Suppressor macrophage (primary cell): ENCODE results near the gene TRNP1.
"Not testable (repeated sequence)": the region's sequence is repeated elsewhere in the genome, so short reads cannot be mapped to it uniquely, and the experiment has no call there.

Experiments
- DNase-seq, 4 experiments: peaks; one replicate each; pipeline ENCODE4 v3.0.0-alpha.2; 2020 to 2022
- total RNA-seq, 17 experiments: gene quantifications; one replicate each; lab custom pipeline; 2026; ENCODE audit warnings: mixed read lengths in 6 of 17, inconsistent platforms in 3 of 17; lab: John Stamatoyannopoulos, UW

Gene TRNP1, protein sequence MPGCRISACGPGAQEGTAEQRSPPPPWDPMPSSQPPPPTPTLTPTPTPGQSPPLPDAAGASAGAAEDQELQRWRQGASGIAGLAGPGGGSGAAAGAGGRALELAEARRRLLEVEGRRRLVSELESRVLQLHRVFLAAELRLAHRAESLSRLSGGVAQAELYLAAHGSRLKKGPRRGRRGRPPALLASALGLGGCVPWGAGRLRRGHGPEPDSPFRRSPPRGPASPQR
- 0.11 to 6.6 (median 1.0) reads per million in 17 experiments for total RNA-seq

- peak; percentile 43 to 75 (median 56) for DNase-seq
These were observed at the start of gene TRNP1 for GRCh38 chr1:26993237-26994019. TRNP1 (plus strand) TSS chr1:26993692; CDS start chr1:26993787, 95 bp downstream.

DNA sequence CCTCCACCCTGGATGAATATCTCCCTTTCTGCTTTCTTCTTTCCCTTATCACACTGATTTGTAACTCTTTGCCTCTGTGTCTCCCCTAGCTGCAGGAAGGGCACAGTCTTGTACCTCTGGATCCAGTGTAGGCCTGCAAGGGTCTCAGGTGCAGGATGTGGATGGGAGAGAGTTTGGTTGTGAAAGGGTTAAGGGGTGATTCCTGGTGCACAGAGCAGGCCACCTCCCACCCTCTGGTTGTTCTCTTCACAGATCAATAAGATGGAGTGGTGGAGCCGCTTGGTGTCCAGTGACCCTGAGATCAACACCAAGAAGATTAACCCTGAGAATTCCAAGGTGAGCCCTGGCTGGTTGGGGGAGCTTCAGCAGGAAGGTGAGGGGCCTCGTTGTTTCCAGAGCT lies 48.4 kb upstream of the TRNP1 start:
- no peak for DNase-seq

- no peak for DNase-seq
These were observed 47.8 kb upstream of the TRNP1 start for GRCh38 chr1:26945728-26946127.

GRCh38 chr1:26946270-26946669 lies 47.2 kb upstream of the TRNP1 start:
- no peak for DNase-seq

GRCh38 chr1:26948725-26949057 lies 44.8 kb upstream of the TRNP1 start:
- not testable (repeated sequence) for DNase-seq

- no peak for DNase-seq
These were observed 44.1 kb upstream of the TRNP1 start for GRCh38 chr1:26949266-26949925.

DNA sequence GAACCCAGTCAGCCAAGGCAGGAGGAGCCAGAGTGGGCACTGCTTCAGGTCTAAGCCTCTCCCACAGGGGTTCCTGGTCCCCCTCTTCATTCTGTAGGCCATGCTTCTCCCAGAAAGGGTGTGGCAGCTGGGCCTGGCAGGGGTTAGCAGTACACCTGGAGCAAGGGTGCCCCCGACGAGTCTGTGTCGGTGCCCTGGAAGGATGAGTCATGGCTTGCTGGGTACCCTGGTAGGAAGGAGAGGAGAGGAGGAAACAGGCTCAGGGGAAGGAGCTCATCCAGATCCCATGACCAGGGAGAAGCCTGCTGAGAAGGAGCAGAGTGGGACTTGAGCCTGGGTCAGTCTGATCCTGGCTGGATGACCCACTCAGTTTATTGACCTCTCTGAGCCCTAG lies 43.6 kb upstream of the TRNP1 start:
- peak in 1 of 4 experiments; percentile 14 for DNase-seq

- peak in 1 of 4 experiments; percentile 20 for DNase-seq
These were observed 42.9 kb upstream of the TRNP1 start for GRCh38 chr1:26950602-26951001.

DNA sequence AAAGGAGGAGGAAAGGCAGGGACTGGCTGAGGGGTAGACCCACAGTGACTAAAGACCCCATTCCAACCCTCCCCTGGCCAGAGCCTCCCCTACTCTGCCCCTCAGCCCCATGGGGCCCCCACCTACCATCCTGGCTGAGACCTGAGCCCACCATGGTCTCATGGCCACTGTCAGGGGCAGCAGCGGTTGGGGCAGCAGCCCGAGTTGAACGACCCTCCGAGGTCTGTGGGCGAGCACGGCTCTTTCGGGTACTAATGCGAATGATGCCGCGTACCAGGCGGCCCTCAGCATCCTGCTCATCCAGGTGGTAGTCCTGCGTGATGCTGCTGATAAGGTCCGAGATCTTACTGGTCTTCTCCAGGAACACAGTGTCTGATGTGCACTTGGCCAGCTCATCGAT lies 42.3 kb upstream of the TRNP1 start:
- DNase-seq: no peak

DNA sequence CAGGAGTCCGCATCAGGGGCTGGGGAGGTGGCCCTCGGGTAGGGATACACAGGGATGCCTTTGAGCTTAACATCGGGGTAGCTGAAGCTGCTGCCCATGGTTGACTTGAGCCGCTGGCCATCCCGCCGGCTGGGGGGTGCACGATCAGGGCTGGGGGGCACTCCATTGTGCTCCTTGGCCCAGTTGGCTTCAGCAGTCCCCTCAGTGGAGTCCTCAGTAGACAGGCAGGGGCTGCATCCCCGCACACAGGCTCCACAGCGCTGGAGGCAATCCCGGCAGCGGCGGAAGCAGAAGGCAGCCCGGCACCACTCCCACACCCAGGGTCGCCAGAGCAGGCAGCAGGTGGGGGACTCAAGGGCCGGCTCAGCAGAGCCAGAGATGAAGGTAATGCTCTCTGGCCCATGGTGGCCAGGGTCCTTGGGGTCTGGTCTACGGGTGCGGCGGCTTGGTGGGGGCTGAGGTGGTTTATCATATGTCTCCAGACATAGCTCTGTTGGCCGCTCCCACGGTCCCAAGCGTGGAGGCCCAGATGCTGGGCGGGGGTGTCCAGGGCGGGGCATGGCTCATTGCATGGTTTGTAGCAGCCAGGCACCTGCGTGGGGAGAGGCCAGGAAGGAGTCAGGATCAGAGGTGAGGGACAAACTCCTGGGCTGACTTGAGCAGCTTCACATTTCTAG lies 41.5 kb upstream of the TRNP1 start:
- no peak for DNase-seq

- DNase-seq: no peak
These were observed 40.1 kb upstream of the TRNP1 start for GRCh38 chr1:26953374-26953773.

DNA sequence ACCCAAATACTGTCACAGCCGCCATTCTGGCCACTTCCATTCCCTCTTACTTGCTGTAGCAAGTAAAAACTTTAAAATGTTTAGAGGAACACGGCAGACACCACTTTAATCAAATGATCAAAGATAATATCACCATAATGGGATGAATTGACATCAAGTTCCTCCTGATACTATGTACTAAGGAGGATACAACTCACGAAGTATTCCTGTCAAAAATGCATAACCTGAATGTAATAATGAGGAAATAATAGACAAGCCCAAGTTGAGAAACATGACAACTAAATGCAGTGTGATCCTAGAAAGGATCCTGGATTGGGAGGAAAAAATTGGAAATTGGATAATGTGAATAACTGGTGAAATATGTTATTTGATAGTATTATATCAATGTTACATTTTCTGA lies 37.2 kb upstream of the TRNP1 start:
- no peak for DNase-seq

DNA sequence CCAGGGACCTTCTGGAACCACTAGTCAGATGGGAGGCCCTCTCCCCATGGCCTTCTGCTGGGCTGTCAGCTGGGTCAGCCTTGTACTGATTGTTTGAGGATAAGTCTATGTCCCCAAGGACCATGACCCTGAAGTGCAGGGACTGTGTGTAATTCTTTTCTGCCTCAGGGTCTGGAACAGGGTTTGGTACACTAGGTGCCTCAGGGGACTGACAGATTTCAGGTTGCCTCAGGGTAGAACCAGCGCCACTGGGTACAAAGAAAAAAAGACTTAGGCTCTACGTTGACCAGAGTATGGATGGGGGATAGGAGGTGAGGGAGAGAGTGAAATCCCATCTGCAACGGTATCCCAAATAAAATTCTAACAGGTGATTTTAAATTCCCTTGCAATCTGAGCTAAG lies 36.2 kb upstream of the TRNP1 start:
- DNase-seq: no peak

- no peak for DNase-seq
These were observed 34.2 kb upstream of the TRNP1 start for GRCh38 chr1:26959270-26959669.

- peak in 1 of 4 experiments; percentile 32 for DNase-seq
These were observed 33.5 kb upstream of the TRNP1 start, which contains the start of gene KDF1 for GRCh38 chr1:26959722-26960624. KDF1 (minus strand) TSS chr1:26960468; CDS start chr1:26952380, 8,088 bp downstream.

- no peak for DNase-seq
These were observed 32.9 kb upstream of the TRNP1 start for GRCh38 chr1:26960625-26960966.

DNA sequence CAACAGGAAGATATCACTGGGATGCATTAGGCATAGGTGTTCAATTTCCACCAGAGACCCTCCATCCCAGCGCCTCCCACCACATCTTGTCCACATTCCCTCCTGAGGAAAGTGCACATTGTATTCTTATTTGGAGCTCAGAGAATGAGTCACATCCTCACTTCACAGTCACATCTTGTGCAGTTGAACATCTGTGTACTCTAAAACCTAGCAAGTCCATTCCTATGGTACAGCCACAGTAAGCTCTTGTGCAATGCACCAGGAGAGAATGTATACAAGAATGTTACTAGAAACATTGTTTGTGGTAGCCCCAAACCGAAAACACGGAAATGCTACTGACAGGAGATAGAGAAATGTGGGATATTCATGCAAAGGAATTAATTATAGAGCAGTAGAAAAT lies 31.7 kb upstream of the TRNP1 start:
- no peak for DNase-seq

DNA sequence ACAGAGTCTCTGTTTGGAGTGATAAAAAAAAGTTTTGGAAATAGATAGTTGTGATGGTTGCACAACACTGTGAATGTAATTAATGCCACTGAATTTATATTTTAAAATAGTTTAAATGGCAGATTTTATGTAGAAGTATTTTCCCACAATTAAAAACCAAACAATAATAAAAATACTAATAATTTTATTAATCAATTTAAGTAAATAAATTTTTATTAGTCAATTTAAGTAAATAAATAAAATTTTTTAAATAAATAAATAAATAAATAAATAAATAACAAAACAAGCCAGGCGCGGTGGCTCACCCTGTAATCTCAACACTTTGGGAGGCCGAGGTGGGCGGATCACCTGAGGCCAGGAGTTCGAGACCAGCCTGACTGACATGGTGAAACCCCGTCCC lies 28.3 kb upstream of the TRNP1 start:
- no peak for DNase-seq

DNA sequence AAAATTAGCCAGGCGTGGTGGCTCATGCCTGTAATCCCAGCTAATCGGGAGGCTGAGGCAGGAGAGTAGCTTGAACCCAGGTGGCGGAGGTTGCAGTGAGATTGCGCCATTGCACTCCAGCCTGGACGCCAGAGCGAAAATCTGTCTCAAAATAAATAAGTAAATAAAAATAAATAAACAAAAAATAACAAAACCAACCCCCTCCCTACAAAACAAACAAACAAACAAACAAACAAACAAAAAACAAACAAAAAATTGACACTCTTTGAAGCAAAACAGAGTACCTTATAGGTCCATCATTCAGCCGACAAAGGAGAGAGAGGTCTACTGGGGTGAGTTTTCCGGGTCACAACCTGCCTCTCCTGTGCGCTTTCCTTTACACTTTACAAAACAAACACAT lies 27.9 kb upstream of the TRNP1 start:
- DNase-seq: no peak

DNA sequence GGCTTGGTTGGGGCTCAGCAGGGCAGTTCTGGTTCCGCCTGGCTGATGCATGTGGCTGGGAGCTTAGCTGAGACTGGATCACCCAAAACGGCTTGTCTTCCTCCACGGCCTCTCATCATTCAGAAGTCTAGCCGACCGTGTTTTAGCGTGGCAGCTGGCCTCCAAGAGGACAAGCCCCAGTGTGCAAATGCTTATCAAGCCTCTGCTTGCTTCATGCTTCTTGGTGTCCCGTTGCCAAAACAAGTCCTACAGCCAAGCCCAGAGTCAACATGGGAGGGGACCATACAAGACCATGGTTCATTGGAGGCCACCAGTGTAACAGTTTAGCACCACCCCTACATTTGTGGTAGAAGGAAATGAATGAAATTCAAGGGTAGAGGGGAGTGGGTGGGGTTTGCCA lies 22.7 kb upstream of the TRNP1 start:
- no peak for DNase-seq

DNA sequence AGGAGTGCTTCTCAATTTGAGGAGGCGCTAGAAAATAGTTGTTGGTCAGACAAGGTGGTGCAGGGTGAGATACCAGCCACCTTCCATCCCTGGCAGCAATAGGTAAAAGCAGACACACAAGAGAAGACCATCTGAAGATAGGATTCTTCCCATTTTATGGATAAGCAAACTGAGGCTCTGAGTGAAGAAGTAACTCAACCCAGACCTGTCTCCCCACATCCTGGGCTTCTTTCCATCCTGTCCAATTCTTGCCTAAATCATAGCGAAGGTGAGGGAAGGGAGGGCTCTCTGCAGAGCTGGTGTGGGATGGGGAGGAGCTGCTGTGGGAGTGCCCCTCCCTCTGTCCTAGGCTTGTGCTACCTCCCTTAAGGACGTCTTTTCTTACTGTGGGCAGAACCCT lies 21.9 kb upstream of the TRNP1 start:
- no peak for DNase-seq

DNA sequence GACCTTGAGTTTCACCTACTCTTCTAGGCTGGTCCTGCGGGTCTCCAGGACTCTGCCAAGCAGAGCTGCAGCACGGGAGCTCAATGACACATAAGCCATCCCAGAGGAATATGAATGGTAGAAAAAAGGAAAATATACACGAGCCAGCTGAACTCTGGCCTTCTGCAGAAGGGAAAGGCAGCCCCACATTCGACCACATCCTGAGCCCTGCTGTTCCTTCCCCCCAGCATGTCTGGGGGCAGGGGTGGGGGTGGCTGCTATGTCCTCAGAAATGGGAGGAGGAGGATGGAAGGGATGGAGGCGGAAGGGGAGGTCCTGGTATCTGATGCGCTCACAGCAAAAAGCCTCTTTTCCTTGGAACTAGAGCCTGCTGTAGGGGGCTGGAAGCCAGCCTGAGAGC lies 21.1 kb upstream of the TRNP1 start:
- no peak for DNase-seq
